Astrocyte (in vitro differentiated cells and primary cell): ENCODE results near the gene ANKRD39. TPM values are rescaled to one million over a fixed set of nuclear protein-coding genes. Genes with fewer than 3 reads are reported as not detected.

ENCODE experiments used
- DNase-seq: peaks from one replicate; pipeline ENCODE4 v3.0.0-alpha.2; 2010; ENCODE audit warnings: low read depth
- FAIRE-seq: peaks from 2 replicates; lab custom pipeline; 2011; peaks lifted over from hg19 to GRCh38; lab: Jason Lieb, UNC
- H2AFZ ChIP-seq: 2 replicates; pipeline ENCODE4 v1.6.0; 2012; ENCODE audit warnings: low read depth, low read length, inconsistent platforms
- H3K27ac ChIP-seq: 2 replicates; pipeline ENCODE4 v1.5.1; 2011; ENCODE audit warnings: low read depth, low read length, inconsistent platforms
- H3K27me3 ChIP-seq: 2 replicates; pipeline ENCODE4 v1.6.0; 2011; ENCODE audit warnings: low read length, inconsistent platforms; ENCODE audit not compliant: insufficient read depth
- H3K36me3 ChIP-seq: 2 replicates; pipeline ENCODE4 v1.5.1; 2011; ENCODE audit warnings: low read length, inconsistent platforms; ENCODE audit not compliant: insufficient read depth
- H3K4me1 ChIP-seq: 2 replicates; pipeline ENCODE4 v1.5.1; 2011; ENCODE audit warnings: low read length, inconsistent platforms; ENCODE audit not compliant: insufficient read depth
- H3K4me2 ChIP-seq: 2 replicates; pipeline ENCODE4 v1.6.0; 2012; ENCODE audit warnings: low read length, inconsistent platforms
- H3K4me3 ChIP-seq: 2 replicates; pipeline ENCODE4 v1.5.1; 2011; ENCODE audit warnings: low read depth, mild to moderate bottlenecking, low read length, inconsistent platforms; ENCODE audit not compliant: insufficient read depth
- H3K79me2 ChIP-seq: 2 replicates; pipeline ENCODE4 v1.6.0; 2012; ENCODE audit warnings: mild to moderate bottlenecking, low read length, inconsistent platforms; ENCODE audit not compliant: insufficient read depth
- H3K9ac ChIP-seq: 2 replicates; pipeline ENCODE4 v1.6.0; 2012; ENCODE audit warnings: mild to moderate bottlenecking, low read length, inconsistent platforms
- H3K9me3 ChIP-seq: 2 replicates; pipeline ENCODE4 v1.5.1; 2012; ENCODE audit warnings: low read depth, mild to moderate bottlenecking, low read length, inconsistent platforms; ENCODE audit not compliant: insufficient read depth
- H4K20me1 ChIP-seq: 2 replicates; pipeline ENCODE4 v1.6.0; 2012; ENCODE audit warnings: low read length, inconsistent platforms; ENCODE audit not compliant: insufficient read depth
- H3K27ac Mint-ChIP-seq: one replicate; pipeline ENCODE4 v1.8.0; 2021; ENCODE audit warnings: mild to moderate bottlenecking, mixed read lengths; ENCODE audit not compliant: unreplicated experiment
- H3K27me3 Mint-ChIP-seq: one replicate; pipeline ENCODE4 v1.8.0; 2021; ENCODE audit warnings: low read depth, mixed read lengths; ENCODE audit not compliant: unreplicated experiment
- H3K36me3 Mint-ChIP-seq: one replicate; pipeline ENCODE4 v1.8.0; 2021; ENCODE audit warnings: low read depth, mixed read lengths; ENCODE audit not compliant: unreplicated experiment
- H3K4me1 Mint-ChIP-seq: one replicate; pipeline ENCODE4 v1.8.0; 2021; ENCODE audit warnings: low read depth, mixed read lengths; ENCODE audit not compliant: unreplicated experiment
- H3K4me3 Mint-ChIP-seq: one replicate; pipeline ENCODE4 v1.8.0; 2021; ENCODE audit warnings: mild to moderate bottlenecking, moderate library complexity, mixed read lengths; ENCODE audit not compliant: unreplicated experiment
- H3K9me3 Mint-ChIP-seq: one replicate; pipeline ENCODE4 v1.8.0; 2021; ENCODE audit warnings: mild to moderate bottlenecking, mixed read lengths; ENCODE audit not compliant: unreplicated experiment
- CTCF ChIP-seq: IDR thresholded peaks from 2 replicates; pipeline ENCODE4 v1.5.1; 2011; ENCODE audit warnings: low read depth, mild to moderate bottlenecking, inconsistent platforms, low read length, moderate library complexity; ENCODE audit not compliant: insufficient read depth
- EZH2 ChIP-seq: IDR thresholded peaks from 2 replicates; pipeline ENCODE4 v1.6.1; 2012; ENCODE audit warnings: mild to moderate bottlenecking, low read length, inconsistent platforms; ENCODE audit not compliant: insufficient read depth
- total RNA-seq: library from RNA; stranded (reverse); gene quantifications from 2 replicates; pipeline ENCODE4 v1.2.1, GENCODE V29; 2021

ANKRD39 gene
- total RNA-seq, 1 donor from 2014 or later: 13.7 TPM

GRCh38 chr2:96894151-96894531 lies 36.3 kb upstream of the ANKRD39 start:
- TF ChIP-seq EZH2: no peak
- no peak for TF ChIP-seq CTCF
- H3K4me2 ChIP-seq: no peak overlapping the region
- H3K36me3 ChIP-seq: no peaks in the 10 kb centered on the region
- no peak overlapping the region for H3K4me3 ChIP-seq
- no peak overlapping the region for H2AFZ ChIP-seq
- H3K79me2 ChIP-seq: no peaks in the 10 kb centered on the region
- no peaks in the 10 kb centered on the region for H3K36me3 Mint-ChIP-seq
- H3K9me3 ChIP-seq: no peaks in the 10 kb centered on the region
- H3K27ac Mint-ChIP-seq: no peak overlapping the region
- no peaks in the 10 kb centered on the region for H3K9me3 Mint-ChIP-seq
- peaks cover 24% of the 10 kb centered on the region for H3K27me3 Mint-ChIP-seq
- H4K20me1 ChIP-seq: no peaks in the 10 kb centered on the region
- no peak overlapping the region for H3K9ac ChIP-seq
- peaks cover 29% of the 10 kb centered on the region for H3K4me1 Mint-ChIP-seq
- H3K4me1 ChIP-seq: peaks cover 7% of the 10 kb centered on the region
- DNase-seq (no peak), FAIRE-seq (no peak)
- H3K4me3 Mint-ChIP-seq: no peak overlapping the region
- no peak overlapping the region for H3K27ac ChIP-seq
- H3K27me3 ChIP-seq: no peaks in the 10 kb centered on the region

GRCh38 chr2:96893289-96894150 lies 35.7 kb upstream of the ANKRD39 start:
- Mint-ChIP-seq H3K27ac (no peak overlapping the region), H3K27me3 (peaks cover 20% of the 10 kb centered on the region), H3K9me3 (no peaks in the 10 kb centered on the region), H3K4me3 (no peak overlapping the region), H3K4me1 (peaks cover 29% of the 10 kb centered on the region), H3K36me3 (no peaks in the 10 kb centered on the region)
- H3K27ac ChIP-seq: no peak overlapping the region
- no peak overlapping the region for H3K4me3 ChIP-seq
- H3K79me2 ChIP-seq: no peaks in the 10 kb centered on the region
- H3K4me1 ChIP-seq: peaks cover 7% of the 10 kb centered on the region
- DNase-seq (no peak), FAIRE-seq (no peak)
- no peak overlapping the region for H3K9ac ChIP-seq
- no peak for TF ChIP-seq CTCF
- no peak for TF ChIP-seq EZH2
- no peak overlapping the region for H3K4me2 ChIP-seq
- H4K20me1 ChIP-seq: no peaks in the 10 kb centered on the region
- no peaks in the 10 kb centered on the region for H3K9me3 ChIP-seq
- H2AFZ ChIP-seq: no peak overlapping the region
- H3K36me3 ChIP-seq: no peaks in the 10 kb centered on the region
- no peaks in the 10 kb centered on the region for H3K27me3 ChIP-seq
